ENCODE results near the gene ORC3. TPM values are rescaled to one million over a fixed set of nuclear protein-coding genes. Genes with fewer than 3 reads are reported as not detected.

The ORC3 gene
- total and polyA plus RNA-seq, 10 of the 15 experiments (the other 5 are each of a cell fraction or from before 2014, with no cell fraction given), result 27.2 to 76.3 (median 54.6) TPM

DNA sequence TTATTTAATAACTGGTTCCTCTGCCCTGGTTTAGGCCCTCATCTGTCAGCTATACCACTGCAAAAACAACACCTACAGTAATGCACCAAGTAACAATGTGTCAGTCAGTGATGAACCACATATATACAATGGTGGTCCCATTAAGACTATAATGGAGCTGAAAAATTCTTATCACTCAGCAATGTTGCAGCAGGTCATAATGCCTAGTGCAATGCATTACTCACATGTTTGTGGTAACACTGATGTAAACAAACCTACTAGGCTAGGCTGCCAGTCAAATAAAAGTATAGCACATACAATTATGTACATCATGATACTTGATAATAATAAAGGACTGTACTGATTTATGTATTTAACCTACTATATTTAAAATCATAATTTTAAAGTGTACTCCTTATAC lies 31.5 kb upstream of the ORC3 start (continued):
- TF ChIP-seq, protein P1, sequence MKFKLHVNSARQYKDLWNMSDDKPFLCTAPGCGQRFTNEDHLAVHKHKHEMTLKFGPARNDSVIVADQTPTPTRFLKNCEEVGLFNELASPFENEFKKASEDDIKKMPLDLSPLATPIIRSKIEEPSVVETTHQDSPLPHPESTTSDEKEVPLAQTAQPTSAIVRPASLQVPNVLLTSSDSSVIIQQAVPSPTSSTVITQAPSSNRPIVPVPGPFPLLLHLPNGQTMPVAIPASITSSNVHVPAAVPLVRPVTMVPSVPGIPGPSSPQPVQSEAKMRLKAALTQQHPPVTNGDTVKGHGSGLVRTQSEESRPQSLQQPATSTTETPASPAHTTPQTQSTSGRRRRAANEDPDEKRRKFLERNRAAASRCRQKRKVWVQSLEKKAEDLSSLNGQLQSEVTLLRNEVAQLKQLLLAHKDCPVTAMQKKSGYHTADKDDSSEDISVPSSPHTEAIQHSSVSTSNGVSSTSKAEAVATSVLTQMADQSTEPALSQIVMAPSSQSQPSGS (IDR thresholded peaks at IDR 0.05; ENCODE audit: low read length), result no peak
- no peak for TF ChIP-seq POLR2AphosphoS5 (IDR thresholded peaks at IDR 0.05; ENCODE audit: low read length)
- TF ChIP-seq, protein P2, sequence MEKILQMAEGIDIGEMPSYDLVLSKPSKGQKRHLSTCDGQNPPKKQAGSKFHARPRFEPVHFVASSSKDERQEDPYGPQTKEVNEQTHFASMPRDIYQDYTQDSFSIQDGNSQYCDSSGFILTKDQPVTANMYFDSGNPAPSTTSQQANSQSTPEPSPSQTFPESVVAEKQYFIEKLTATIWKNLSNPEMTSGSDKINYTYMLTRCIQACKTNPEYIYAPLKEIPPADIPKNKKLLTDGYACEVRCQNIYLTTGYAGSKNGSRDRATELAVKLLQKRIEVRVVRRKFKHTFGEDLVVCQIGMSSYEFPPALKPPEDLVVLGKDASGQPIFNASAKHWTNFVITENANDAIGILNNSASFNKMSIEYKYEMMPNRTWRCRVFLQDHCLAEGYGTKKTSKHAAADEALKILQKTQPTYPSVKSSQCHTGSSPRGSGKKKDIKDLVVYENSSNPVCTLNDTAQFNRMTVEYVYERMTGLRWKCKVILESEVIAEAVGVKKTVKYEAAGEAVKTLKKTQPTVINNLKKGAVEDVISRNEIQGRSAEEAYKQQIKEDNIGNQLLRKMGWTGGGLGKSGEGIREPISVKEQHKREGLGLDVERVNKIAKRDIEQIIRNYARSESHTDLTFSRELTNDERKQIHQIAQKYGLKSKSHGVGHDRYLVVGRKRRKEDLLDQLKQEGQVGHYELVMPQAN (conservative IDR thresholded peaks at IDR 0.05), result no peak
- no peak for TF ChIP-seq TAF1 (IDR thresholded peaks at IDR 0.05; ENCODE audit: borderline replicate concordance, low read depth, low read length)
- TF ChIP-seq BCL11A (IDR thresholded peaks at IDR 0.05; ENCODE audit: low read depth, low read length), result no peak
- TF ChIP-seq, protein P3, sequence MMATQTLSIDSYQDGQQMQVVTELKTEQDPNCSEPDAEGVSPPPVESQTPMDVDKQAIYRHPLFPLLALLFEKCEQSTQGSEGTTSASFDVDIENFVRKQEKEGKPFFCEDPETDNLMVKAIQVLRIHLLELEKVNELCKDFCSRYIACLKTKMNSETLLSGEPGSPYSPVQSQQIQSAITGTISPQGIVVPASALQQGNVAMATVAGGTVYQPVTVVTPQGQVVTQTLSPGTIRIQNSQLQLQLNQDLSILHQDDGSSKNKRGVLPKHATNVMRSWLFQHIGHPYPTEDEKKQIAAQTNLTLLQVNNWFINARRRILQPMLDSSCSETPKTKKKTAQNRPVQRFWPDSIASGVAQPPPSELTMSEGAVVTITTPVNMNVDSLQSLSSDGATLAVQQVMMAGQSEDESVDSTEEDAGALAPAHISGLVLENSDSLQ (IDR thresholded peaks at IDR 0.05), result no peak
- no peak for TF ChIP-seq POU2F2 (IDR thresholded peaks at IDR 0.05; ENCODE audit: borderline replicate concordance, low read depth, low read length)
- TF ChIP-seq SUZ12 (IDR thresholded peaks at IDR 0.05; ENCODE audit: unreplicated experiment), result no peak
- TF ChIP-seq KDM1A (IDR thresholded peaks at IDR 0.05; ENCODE audit: borderline replicate concordance), result no peak
- TF ChIP-seq ZNF622 (IDR thresholded peaks at IDR 0.05), result no peak
- TF ChIP-seq MYC (IDR thresholded peaks at IDR 0.05; ENCODE audit: insufficient read depth, insufficient read length, insufficient replicate concordance, low read length, severe bottlenecking), result no peak
